D721Med (cell line): ENCODE results near the gene ANKRD55.

Experiments
- DNase-seq: peaks from one replicate; pipeline ENCODE4 v3.0.0; 2011; ENCODE audit warnings: low spot score; ENCODE audit not compliant: insufficient read length
- FAIRE-seq: peaks from 2 replicates; lab custom pipeline; 2011; peaks lifted over from hg19 to GRCh38; lab: Jason Lieb, UNC
- TF ChIP-seq, protein P1 (sequence below): IDR thresholded peaks from 2 replicates; pipeline ENCODE4 v1.5.1; 2012; ENCODE audit warnings: mild to moderate bottlenecking, control low read depth; ENCODE audit not compliant: insufficient read depth; ENCODE audit errors: missing control alignments

ANKRD55 gene

DNA sequence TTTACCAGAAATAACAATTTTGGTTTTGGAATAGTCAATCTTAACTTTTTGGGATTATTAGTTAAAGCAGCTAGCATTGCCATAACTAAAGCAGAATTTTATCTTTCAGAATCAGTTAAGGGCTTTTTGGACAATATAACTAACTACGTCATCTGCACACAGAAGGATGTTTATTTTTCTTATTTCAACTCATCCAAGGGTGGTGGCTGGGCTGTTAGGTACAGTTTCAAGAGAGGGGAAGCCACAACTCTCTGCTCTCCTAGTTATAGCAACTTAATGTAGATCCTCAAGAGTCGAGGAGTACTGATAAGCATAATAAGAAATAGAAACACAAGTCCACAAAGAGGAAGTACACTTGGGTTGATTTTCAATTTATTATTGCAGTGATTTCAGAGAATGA is 65.6 kb downstream of the ANKRD55 start:
- no peak for FAIRE-seq

DNA sequence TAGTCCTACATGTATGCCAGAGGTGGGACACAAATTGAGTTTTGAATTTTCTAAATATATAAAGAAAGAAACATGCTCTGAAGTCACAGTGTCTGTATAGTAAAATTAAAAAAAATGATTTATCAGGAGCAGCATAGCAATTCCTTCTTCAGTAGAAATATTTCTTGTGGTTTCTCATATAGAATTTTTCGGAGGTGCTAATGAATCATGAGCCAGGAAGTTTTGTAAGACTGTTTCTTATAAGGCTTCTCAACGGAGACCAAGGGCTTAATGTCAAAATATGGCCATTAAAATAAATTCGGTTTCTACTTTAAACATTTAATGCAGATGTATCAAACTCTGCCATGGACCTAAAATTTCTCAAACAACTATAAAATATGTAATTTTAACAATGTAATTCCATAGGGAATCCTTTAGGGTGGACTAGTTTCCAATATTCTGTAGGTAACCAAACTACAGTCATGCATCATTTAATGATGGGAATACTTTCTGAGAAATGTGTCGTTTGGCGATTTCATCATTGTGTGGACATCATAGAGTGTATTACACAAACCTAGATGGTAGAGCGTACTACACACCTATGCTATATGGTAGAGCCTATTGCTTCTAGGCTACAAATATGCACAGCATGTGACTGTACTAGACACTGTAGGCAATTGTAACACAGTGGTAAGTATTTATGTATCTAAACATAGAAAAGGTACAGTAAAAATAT is 66.3 kb downstream of the ANKRD55 start:
- no peak for DNase-seq
- TF ChIP-seq, protein P1, sequence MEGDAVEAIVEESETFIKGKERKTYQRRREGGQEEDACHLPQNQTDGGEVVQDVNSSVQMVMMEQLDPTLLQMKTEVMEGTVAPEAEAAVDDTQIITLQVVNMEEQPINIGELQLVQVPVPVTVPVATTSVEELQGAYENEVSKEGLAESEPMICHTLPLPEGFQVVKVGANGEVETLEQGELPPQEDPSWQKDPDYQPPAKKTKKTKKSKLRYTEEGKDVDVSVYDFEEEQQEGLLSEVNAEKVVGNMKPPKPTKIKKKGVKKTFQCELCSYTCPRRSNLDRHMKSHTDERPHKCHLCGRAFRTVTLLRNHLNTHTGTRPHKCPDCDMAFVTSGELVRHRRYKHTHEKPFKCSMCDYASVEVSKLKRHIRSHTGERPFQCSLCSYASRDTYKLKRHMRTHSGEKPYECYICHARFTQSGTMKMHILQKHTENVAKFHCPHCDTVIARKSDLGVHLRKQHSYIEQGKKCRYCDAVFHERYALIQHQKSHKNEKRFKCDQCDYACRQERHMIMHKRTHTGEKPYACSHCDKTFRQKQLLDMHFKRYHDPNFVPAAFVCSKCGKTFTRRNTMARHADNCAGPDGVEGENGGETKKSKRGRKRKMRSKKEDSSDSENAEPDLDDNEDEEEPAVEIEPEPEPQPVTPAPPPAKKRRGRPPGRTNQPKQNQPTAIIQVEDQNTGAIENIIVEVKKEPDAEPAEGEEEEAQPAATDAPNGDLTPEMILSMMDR, result no peak
- FAIRE-seq, result no peak

More for the DNA sequence above, 65.6 kb downstream of the ANKRD55 start:
- TF ChIP-seq, protein P1, result no peak
- DNase-seq, result no peak

DNA sequence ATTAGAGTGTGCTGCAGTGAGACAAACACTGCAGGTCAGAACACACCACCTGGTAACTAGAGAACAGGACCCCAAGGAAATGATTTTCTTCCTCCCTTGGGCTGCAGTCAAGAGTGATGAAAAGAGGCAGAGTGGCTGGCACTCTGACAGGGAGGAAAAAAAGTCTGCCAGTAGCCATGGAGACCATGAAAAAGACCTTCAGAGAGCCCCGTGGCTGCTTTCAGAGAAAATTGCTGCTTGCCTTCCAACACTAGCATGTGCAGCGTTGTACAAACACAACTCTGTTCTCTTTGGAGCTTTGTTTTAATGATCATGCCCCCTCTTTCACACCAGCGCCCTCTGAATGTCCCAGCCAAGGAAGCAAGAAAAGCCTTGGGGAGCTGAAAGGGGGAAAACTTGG is 68.8 kb downstream of the ANKRD55 start:
- DNase-seq (no peak), FAIRE-seq (no peak)
- TF ChIP-seq, protein P1, result no peak

DNA sequence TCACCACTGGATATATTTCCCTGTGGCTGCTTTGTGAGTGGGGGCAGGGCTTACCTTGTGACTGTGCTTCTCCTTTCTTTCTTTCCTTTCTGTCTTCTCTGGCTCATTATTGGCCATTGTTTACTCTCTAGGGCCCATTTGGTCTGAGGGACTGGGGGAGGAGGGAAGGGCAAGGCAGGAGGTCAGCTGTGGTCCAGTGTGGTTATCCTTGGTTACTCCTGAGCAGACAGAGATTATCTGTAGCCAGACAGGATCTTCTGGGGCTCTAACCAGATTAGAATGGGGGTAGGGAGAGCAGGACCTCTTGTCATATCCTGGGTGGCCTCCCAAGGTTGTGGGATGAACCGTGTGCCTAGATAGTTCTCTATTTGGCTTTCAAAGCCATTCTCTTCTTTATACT is 71.2 kb downstream of the ANKRD55 start:
- no peak for FAIRE-seq
- TF ChIP-seq, protein P1, result no peak
- DNase-seq, result no peak

DNA sequence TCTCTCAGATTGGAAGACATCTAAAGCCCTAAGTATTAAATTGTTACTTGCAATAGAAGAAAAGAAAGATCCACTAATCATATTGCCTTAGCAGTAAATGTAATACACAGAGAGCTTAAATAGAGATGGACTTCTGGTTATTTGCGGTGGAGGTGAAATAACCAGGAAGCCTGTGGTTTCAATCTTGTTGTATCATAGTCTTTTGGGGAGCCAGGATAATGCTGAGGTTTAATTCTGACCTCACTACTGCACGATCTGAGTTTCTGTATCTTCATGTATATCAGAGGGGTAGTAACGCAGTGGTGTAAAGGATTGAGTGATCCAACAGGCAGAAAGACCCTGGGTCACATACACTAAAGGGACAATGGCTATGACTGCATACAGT is 71.7 kb downstream of the ANKRD55 start:
- TF ChIP-seq, protein P1, result no peak
- no peak for FAIRE-seq
- no peak for DNase-seq

DNA sequence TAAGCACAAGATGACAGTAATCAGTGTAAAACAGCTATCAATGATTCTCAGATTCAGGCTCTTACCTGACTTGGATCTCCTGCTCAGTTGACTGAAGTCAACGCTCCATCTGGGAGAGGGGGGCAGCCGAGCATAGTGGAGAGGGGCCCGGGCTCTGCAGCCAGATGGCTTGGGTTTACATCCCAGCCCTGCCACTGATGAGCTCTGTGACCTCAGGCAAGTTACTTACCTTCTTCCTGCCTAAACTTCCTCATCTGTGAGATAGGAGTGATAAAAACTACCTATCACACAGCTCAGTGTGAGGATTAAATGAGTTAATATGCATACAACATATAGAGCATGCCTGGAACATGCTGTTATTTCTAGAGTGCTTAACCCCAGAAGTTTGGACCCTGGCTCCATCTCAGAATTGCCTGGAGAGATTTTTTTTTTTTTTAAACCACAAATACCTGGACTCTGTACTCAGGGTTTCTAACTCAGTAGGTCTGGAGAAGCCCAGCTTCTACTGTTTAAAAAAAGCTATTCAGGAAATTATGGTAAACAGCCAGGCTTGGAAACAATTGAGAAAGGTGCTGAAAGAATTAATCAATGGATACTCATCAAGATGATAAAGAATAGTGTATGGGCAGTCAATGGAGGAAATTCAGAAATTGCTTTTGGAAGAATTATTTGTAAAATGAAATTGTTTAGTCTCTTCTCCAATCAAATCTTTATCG is 72.2 kb downstream of the ANKRD55 start:
- TF ChIP-seq, protein P1, result no peak
- no peak for DNase-seq
- FAIRE-seq, result no peak

DNA sequence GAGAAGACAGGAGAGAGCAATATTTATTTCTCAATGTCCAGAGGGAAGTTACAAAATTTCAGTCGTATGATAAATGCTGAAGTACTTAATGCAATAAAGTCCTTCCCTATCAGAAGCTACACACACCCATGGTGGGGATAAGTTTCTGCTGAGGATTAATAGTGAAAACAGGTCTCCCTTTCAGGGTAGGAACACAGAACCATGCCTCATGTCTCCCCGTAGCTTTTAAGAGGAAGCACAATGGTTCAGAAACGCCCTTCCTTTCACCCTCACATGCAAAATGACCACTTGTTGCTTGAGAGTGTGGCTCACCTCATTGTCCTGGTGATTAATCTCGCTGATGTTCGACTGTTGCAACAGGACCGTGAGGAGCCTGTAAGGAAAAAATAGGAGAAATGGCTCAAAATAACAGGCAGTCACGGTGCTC is 73.6 kb downstream of the ANKRD55 start:
- TF ChIP-seq, protein P1, result no peak
- FAIRE-seq (no peak), DNase-seq (no peak)
